Stimulated activated CD4-positive, alpha-beta T cell treated with anti-CD3 and anti-CD28 coated beads, Interleukin-2, amount 100 ng/mL, for 24 hours (primary cell): ENCODE measurements around the gene SLC30A10.
"Not testable (repeated sequence)": the region's sequence is repeated elsewhere in the genome, so short reads cannot be mapped to it uniquely, and the experiment has no call there.

Source experiments
- DNase-seq, 2 donors: peaks; one replicate each; pipeline ENCODE4 v3.0.0-alpha.2; 2020

SLC30A10 gene

GRCh38 chr1:219888667-219889066 is 39.7 kb downstream of the SLC30A10 start:
- DNase-seq, result not testable (repeated sequence)

- DNase-seq, result no peak
Measured at GRCh38 chr1:219885680-219886079, 42.7 kb downstream of the SLC30A10 start.

DNA sequence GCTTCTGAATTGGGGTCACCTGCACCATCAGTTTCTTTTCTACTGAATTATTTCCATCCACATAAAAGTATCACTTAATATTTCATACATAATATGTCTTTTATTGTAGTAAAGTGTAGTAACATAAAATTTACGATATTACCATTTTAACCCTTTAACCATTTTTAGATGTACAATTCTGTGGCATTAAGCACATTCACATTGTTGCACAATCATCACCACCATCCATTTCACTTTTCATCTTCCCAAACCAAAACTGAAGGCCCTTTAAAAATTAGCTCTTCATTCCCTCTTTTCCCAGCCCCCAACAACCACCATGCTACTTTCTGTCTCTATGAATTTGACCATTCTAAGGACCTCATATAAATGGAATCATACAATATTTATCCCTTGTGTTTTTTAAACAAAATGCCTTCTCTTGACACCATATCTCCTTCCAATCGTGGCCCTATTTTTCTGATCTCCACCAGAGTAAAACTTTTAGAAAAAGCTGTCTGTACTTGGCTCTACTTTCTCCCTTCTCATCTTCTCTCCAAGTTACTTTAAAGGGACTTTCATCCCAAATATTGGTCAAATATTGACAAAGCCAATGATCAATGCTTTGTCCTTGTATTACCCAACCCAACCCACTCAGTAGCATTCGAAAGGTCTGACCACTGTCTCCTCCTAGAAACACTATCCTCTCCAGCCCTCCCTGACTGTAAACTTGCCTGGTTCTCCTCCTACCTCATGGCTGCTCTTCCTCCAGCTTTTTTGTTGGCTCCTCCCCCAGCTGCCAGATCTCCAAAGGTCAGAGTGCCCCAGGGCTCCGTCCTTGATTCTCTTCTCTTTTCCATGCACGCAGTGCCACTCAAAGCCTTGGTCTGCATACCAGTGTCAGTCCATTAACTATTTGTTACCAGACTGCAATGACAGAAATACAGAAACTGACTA is 44.7 kb downstream of the SLC30A10 start:
- DNase-seq, result no peak

GRCh38 chr1:219882755-219883154 is 45.6 kb downstream of the SLC30A10 start:
- DNase-seq, result no peak

DNA sequence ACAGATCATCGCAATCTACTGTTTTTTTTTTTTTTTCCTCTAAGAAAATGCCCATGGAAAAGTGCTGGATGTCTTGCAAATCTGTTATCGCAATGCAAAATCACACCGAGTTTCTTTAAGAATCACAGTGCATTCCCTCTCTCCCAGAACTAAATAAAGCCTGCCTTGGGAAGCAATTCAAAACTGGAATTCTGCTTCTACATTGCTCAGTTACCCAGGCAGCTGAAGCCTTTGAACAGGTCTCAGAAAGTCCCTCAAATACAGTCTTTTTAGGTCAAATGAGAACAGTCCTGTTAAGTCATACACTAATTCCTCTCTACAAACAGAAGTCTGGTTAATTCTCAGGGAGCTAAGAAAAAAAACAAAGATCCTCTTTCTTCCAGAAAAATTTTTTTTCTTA is 46.3 kb downstream of the SLC30A10 start:
- no peak for DNase-seq

DNA sequence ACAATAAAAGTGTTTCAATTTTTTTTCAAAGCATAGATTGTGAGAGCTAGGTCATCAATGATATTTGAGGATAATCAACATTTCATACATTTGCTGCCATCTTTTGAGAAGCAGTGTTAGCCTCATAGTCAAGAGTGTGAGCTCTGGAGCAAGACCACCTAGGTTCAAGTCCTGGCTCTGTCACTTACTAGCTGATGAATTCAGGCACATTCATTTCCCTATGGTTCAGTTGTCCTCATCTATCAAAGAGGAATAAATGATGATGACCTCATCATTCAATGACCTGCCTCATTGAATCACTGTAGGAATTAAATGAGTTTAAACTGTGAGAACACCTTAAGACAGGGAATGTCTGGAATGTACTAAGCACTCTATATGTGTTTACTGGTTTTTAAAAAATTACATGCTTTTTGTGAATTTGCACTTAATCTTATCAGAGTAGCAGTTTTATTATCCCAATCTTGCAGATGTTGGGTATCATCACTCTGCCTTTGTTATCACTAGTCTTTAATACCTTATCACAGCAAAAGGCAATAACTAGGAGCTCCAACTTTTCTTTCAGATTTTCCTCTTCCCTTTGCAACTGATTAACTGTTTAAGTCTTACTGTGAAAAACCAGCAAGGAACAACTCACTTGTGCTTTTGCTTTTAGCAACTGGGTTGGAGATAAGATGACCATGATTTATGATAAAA is 47.4 kb downstream of the SLC30A10 start:
- no peak for DNase-seq

DNA sequence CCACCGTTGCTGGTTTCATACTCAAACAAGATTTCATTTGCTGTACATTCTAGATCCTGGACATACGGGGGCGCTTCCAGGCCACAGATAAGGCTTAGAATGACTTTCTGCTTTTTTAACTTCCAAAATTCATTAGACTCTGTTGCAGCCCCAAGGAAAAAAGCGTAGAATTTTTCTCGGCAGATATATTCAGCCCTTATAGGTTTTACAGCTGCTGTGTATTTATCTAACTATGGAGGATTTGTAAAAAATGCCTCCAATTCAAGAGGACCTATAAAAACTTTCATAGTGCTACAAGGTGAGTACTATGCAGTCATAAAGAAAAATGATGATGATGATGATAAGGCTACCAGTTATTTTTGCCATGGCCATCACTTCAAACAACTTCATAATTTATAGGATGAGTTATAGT is 51.6 kb downstream of the SLC30A10 start:
- DNase-seq, result no peak

- no peak for DNase-seq
Measured at GRCh38 chr1:219875860-219876259, 52.5 kb downstream of the SLC30A10 start.

DNA sequence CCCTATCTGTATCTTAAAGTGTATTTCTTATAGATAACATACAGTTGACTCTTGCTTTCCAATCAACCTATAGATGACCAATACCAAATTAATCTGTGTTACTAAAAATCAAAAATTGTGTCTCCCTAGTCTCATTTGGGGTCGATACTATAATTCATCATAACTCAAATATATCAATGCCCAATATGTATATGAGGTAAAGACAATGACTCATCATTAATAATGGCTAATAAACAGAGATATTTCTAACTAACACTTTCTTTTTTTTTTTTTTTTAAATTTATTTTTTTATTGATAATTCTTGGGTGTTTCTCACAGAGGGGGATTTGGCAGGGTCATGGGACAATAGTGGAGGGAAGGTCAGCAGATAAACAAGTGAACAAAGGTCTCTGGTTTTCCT is 55.8 kb downstream of the SLC30A10 start:
- DNase-seq, result not testable (repeated sequence)

DNA sequence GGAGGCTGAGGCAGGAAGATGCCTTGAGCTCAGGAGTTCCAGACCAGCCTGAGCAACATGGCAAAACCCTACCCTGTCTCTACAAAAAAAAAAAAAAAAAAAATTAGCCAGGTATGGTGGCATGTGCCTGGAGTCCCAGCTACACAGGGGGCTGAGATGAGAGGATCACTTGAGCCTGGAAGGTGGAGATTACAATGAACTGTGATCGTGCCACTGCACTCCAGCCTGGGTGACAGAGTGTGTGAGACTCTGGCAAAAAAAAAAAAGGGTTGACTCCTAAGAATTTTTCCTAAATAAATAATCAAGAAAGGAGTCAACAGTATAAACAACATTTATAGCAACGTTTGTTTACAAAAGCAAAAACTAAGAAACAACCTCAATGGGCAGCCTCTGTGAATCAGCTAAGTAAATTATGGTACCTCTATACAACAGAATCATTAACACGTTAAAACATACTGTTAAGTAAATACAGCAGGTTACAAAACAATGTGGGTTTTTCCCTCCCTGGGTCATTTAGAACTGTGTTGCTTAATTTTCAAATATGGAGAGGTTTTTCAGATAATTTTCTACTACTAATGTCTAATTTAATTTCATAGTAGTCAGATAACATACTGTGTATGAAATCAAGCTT is 56.8 kb downstream of the SLC30A10 start:
- DNase-seq, result no peak

DNA sequence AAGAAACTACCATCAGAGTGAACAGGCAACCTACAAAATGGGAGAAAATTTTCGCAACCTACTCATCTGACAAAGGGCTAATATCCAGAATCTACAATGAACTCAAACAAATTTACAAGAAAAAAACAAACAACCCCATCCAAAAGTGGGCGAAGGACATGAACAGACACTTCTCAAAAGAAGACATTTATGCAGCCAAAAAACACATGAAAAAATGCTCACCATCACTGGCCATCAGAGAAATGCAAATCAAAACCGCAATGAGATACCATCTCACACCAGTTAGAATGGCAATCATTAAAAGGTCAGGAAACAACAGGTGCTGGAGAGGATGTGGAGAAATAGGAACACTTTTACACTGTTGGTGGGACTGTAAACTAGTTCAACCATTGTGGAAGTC is 59.7 kb downstream of the SLC30A10 start:
- DNase-seq, result not testable (repeated sequence)
